ENCODE measurements around the gene RECQL5. TPM values are rescaled to one million over a fixed set of nuclear protein-coding genes. Genes with fewer than 3 reads are reported as not detected.

The RECQL5 gene
- total RNA-seq, 1 donor from 2014 or later, result 64.7 TPM

Other genes with a start within 250 kb of the RECQL5 start
- gene TMEM94, start 210.5 kb downstream of the RECQL5 start, total RNA-seq (ENCODE audit: low replicate concordance), result 86.5 and 112 TPM in 2 replicates
- gene CASKIN2, start 151.6 kb downstream of the RECQL5 start, total RNA-seq (ENCODE audit: low replicate concordance), result 29.5 and 31.2 TPM in 2 replicates
- 28.4 and 41.0 TPM in 2 replicates for gene TSEN54, start 150.6 kb downstream of the RECQL5 start, total RNA-seq (ENCODE audit: low replicate concordance)
- 90.6 and 226 TPM in 2 replicates for gene LLGL2, start 141.5 kb downstream of the RECQL5 start, total RNA-seq (ENCODE audit: low replicate concordance)
- gene MYO15B, start 79.4 kb downstream of the RECQL5 start, total RNA-seq (ENCODE audit: low replicate concordance), result 48.2 and 49.0 TPM in 2 replicates
- 9.3 and 17.7 TPM in 2 replicates for gene SMIM5, start 33.7 kb downstream of the RECQL5 start, total RNA-seq (ENCODE audit: low replicate concordance)
- 88.1 and 89.3 TPM in 2 replicates for gene SAP30BP, start 184 bp upstream of the RECQL5 start, total RNA-seq (ENCODE audit: low replicate concordance)
- 26.4 and 57.8 TPM in 2 replicates for gene ITGB4, start 54.3 kb upstream of the RECQL5 start, total RNA-seq (ENCODE audit: low replicate concordance)
- gene GALK1, start 98.0 kb upstream of the RECQL5 start, total RNA-seq (ENCODE audit: low replicate concordance), result 33.0 and 59.8 TPM in 2 replicates
- gene UNK, start 117.7 kb upstream of the RECQL5 start, total RNA-seq (ENCODE audit: low replicate concordance), result 41.9 and 49.7 TPM in 2 replicates
- 7.1 and 7.4 TPM in 2 replicates for gene UNC13D, start 177.2 kb upstream of the RECQL5 start, total RNA-seq (ENCODE audit: low replicate concordance)
- gene WBP2, start 188.2 kb upstream of the RECQL5 start, total RNA-seq (ENCODE audit: low replicate concordance), result 43.0 and 49.9 TPM in 2 replicates
- 1.9 and 3.1 TPM in 2 replicates for gene TRIM47, start 211.4 kb upstream of the RECQL5 start, total RNA-seq (ENCODE audit: low replicate concordance)
- gene TRIM65, start 229.8 kb upstream of the RECQL5 start, total RNA-seq (ENCODE audit: low replicate concordance), result 8.1 and 19.0 TPM in 2 replicates
- gene MRPL38, start 237.7 kb upstream of the RECQL5 start, total RNA-seq (ENCODE audit: low replicate concordance), result 93.5 and 113 TPM in 2 replicates